CD4-positive, alpha-beta T cell treated with Interleukin-2 at 100 ng/mL for 4 hours (primary cell): ENCODE data around the gene PSKH1.

Source experiments
- DNase-seq: peaks from one replicate; pipeline ENCODE4 v3.0.0-alpha.2; 2020; ENCODE audit warnings: low spot score

Gene PSKH1

DNA sequence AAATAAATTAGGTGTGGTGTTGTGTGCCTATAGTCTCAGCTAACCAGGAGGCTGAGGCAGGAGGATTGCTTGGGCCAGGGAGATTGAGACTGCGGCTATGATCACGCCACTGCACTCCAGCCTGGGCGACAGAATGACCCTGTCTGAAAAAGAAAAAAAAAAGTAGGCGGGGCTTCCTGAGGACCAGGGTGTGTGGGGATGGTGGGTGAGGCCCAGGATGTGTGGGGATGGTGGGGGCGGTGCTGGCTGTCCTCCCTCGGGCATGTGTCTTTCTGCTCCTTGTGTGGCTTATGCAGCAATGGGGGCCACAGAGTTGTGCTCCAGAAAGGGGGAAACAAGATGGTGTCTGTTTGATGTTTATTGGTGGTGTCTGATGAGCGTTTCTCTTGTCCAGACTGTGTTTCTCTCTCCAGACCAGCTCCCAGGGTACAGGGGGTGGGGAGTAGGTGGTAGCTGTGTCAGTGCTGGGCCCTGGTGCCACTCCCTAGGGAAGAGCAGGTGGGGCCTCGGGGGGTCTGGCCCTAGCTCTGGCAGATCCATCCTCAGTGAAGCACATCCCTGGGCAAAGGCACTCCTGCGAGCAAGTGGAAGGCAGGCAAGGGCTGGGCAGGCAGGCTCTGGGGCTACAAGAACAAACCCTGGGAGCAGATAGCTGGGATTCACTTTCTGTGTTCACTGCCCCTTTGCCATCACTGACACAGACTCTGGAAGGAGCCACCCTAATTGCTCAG is 48.6 kb downstream of the PSKH1 start:
- DNase-seq: no peak

DNA sequence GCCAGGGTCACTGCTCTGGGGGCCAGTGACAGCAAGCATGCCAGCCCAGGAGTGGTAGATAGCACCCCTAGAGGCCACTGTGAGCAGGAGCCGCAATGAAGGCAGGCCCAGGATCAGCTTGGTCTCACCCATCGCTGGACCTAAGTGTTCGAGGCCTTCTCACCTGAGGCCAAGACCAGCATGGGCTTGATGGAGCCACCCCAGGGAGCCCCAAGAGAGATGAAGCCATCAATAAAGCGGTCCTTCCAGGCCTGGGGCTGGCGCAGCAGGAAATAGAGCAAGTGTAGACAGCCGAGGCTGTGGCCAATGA is 49.1 kb downstream of the PSKH1 start:
- peak; percentile 32 for DNase-seq

DNA sequence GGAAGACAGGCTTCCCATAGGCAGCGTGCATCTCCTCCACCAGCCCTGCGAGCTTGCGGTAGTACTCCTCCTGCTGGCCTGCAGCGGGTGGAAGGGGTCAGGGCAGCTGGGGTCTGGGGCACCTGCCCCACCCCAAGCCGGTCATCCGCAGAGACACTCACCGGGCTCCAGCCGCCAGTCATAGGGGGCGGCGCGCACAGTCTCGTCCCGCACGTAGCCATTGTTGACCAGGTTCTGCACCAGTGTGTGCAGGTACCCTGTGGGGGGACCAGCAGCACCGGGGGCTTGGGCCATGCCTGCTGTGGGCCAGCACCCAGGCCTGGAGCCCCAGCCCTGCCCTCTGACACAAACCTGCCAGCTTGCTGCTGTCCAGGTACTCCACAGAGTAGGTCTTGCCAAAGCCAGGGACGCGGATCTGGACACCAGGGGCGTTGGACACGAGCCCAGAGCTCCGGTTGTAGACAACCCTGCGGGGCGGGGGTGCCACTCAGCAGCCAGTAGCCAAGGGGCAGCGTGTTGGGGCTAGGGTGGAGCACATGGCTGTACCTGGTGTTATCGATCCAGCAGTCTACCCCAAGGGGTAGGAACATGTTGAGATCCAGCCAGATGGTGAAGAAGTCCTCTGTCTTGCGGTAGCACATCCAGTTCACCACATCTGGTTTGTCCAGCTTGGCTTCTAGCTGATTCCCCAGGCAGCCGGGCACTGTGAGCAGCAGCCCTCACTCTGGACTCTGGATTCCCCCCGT is 49.6 kb downstream of the PSKH1 start:
- no peak for DNase-seq

DNA sequence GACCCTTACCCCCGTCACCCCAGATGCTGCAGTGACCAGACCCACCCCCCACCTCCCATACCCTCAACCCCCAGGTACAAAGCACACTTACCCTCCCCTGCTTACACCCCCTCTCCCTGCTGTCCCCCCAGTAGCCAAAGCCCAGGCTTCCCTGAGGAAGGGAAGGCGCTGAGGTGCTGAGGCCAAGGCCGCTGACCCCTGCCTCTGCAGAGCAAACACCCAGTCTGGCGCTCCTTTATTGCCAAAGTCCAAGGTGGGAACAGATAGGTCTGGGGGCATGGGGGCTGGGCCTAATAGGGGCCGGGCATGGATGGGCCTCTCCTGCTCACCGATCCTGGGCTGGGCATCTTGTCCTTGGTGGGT is 50.2 kb downstream of the PSKH1 start:
- no peak for DNase-seq

DNA sequence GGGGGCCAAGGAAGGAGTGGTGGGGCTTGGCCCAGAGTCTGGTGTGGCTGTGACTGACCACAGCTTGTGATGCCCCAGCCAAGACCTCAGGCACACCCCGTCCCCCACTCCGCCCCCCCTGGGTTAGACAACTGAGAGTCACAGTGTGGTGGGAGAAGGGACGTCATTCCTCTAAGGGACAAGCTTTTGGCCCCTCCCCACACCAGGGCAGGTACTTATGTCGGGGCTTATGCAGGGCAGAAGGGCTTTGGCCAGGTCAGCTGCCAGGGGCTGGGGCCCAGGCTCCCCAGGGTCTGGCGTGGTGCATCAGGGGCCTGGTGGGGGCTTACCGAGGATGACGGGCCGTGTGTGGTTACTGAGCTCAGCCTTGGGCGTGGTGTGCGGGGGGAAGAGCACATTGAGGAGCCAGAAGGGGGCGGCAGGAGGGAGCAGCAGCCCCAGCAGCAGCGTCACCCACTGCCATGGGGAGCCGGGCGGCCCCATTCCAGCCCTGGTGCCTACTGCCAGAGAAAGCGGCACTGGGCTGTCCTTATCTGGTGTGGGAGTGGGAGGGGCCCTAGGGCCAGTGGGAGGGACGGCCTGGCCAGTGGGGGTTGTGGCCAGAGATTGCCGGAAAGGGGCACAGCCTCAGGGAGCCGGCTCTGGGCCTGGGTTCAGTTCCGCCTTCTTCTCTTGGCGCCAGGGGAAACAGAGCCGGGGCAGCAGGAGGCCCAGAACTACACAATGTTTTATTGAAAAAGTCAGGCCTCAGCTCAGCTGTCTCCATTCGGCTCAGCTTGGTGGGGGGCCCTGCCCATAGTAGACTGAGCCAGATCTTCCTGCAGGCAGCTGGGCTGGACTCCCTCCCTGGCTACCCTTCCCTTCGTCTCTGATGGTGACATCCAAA is 50.8 kb downstream of the PSKH1 start, which contains the start of gene LCAT:
LCAT (minus strand) TSS at position 502 of the 886 bp plus-strand sequence; CDS start at position 483, 19 bp downstream.
- DNase-seq: no peak

GRCh38 chr16:67944690-67945391 is 51.8 kb downstream of the PSKH1 start:
- DNase-seq: no peak

DNA sequence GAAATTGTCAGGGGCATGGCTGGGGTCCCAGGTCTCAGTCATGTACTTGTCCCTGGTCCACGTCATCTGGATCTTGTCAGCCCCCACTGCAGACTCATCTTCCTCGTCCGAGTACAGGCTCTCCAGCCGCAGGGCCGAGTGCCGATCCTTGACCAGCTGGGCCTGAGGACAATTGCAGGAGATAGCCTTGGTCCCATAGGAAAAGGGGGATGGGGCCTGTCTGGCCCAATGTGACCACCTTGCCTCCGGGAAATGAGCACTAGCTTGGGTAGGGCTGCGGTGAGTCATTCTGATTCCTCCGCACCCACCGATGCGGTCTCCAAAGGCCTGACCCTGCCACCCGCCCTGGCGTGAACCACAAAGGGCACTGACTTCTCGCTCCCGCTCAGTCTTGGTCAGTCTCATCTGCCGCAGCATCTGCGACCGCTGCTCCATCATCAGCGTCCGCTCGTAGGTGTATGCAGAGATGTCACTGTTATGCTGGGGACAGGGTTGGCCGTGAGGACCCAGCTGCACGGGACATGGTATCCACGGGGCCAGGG is 52.4 kb downstream of the PSKH1 start:
- DNase-seq: no peak

- DNase-seq: no peak
Measured at GRCh38 chr16:67946128-67946569, 53.1 kb downstream of the PSKH1 start.

DNA sequence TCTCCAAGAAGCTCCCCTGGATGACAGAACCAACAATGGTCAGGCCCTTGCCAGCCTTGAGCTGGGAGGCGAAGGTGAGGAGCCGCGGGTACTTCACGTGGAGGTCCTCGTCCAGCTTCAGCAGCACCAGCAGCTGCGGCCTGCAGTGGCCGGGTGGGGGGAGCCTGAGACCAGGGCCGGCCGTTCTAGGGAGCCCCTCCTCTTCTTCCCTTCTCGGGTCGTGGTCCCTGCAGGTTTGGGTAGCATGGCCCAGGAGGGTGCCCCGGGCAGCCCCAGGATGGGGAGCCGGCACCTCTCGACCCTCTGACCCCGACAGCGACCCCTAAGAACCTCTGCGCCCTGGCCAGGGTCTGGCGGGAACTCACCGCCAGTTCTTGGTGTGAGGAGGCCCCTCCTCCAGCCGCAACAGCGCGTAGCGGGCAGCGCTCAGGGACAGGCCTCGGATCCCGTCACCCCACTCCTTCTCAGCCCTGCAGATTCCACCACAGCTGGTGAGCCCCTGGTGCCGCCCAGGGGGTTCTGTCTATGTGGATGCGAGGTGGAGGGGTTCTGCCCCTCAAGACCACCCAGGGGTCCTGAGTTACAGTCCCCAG is 54.0 kb downstream of the PSKH1 start:
- no peak for DNase-seq

DNA sequence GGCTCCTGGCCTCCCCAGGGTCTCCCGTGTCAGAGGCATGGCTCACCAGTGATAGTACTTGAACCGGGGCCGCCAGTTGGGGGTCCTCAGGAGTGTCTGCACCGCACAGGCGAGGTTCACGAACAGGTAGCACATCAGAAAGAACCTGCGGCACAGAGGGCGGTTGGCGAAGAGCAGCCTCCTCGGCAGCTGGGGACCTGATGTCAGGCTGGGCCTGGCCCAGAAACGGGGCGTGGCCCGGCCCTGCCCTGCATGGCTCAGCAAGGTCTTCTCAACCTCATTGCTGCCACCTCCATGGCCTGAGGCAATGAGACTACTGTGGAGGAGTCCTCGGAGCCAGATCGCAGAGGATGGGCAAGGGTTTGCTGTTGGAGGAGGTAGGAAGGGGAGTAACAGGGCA is 55.0 kb downstream of the PSKH1 start:
- no peak for DNase-seq

DNA sequence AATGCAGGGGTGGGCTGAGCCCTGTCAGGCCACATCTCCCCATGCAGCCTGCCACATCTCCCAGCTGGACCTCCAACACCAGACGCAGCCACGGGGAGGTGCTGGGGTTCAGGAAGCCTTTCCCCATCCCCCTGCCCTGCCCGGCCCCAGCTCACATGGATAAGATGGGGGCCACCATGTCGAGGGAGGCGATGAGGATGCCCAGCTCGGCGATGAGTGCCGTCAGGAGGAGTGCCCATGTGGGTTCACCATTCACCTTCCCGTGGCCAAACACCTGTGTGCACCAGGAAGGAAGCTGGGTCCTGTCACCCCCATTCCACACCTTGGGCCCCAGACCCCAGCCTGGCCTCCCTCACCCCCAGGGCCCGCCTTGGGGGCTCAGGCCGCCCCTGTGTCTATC is 56.6 kb downstream of the PSKH1 start:
- DNase-seq: no peak

GRCh38 chr16:67950335-67950843 is 57.3 kb downstream of the PSKH1 start:
- DNase-seq: no peak

DNA sequence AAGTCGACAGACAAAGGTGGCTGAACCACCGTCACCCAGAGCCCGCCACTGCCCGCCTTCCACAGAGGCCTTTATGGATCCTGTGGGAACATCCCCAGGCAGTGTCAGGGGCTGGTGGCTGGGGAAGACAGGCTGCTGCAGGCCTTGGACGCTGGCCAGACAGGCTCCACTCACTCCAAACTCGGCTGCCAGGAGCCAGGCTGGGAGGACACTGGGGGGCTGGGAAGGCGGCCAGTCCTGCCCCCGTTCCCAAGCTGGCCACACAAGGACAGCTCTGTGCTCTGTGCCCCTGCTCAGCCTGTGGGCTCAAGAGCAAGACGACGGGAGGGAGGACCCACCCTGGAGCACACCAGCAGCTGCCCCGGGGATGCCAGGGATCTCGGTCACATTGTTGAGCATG is 58.4 kb downstream of the PSKH1 start:
- no peak for DNase-seq

- DNase-seq: no peak
Measured at GRCh38 chr16:67953641-67954375, 60.8 kb downstream of the PSKH1 start.

DNA sequence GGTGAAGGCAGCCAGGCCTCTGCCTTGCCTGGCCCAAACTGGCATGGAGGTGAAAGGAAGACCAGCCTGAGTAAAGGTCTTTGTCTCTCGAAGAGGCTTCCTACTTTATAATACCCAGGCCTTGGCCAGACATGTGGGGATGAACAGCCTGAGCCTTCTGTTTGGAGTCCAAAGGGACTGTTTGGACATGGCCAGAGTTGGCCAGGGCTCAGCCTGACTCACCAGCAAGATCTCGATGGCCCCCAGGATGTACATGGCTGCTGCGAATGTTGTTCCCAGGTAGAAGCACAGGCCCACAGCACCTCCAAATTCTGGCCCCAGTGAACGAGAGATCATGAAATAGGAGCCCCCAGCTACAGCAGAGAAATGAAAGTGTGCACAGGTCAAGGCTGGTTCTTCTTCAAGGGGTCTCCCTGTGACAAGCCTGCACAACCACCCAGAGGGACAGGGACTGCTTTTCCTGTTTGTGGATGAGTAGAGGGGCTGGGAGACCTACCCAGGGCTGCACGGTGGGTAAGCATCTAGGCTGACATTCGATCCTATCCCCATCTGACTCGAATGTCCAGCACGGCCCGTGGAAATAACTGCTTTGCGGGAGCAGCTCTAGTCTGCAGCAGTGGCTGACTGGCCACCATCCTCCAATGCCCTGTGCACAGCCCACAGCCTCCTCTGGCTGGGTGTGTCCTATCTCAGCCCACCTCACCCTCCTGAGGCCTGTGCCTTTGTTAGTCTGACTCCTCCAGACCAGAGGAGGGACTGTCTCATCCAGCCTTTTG is 61.6 kb downstream of the PSKH1 start:
- no peak for DNase-seq

GRCh38 chr16:67957622-67958021 is 64.6 kb downstream of the PSKH1 start:
- no peak for DNase-seq

DNA sequence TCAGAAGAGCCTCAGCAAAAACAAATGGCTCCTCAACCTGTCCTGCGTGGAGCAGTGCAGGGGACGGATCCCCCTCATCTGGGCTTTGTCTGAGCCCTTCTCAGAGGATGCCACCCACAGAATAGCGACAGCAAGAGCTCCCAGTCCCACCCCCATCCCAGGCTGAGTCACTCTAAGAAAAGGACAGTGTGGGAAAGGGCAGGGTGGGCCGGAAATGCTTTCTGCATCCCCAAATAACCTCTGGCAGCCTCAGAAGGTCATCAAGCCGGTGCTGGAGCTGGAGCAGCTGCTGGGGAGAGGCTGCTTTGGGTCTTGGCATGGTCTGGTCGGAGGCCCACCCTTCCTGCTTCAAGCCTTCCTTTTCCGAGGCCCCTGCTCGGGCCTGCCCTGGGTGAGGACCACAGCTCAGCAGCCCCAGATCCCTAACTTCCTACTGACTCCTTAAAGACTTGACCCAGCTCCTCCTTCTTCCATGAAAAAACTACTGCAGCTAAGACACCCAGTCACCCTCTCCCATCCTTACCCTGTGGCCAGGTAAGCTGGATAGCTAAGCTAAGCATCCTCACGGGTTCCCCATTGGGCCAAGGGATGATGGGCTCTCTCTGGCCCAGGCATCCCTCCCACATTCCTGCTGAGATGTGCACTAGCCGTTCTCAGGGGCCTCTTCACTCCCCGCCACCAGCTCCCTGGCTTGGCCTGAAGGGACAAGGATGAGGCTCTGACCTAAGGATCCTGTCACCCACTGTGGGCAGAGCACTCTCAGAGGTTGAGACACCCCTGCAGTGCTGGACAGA is 66.7 kb downstream of the PSKH1 start:
- no peak for DNase-seq

DNA sequence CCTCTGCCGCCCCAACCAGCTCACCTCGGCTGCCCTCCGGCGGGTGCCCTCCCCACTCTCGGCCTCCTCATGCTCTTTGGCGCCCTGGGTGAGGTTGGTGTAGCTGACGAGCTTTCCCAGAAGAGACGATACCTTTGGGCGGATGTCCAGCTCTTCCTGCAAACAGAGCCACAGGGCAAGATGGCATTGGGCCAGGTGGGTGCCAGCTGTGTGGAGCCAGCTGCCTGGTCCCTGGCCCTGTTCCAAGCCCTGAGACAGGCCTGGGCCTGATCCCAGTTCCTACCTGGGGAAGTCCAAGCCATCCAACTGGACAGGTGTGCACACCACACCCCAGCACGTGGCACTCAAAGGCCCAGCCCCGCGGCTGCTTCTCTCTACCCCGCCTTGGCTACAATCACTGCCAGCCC is 68.5 kb downstream of the PSKH1 start:
- no peak for DNase-seq

GRCh38 chr16:67962135-67962534 is 69.1 kb downstream of the PSKH1 start:
- DNase-seq: no peak
